Osteocyte (in vitro differentiated cells): ENCODE data around the gene TENM3. TPM values are rescaled to one million over a fixed set of nuclear protein-coding genes. Genes with fewer than 3 reads are reported as not detected.
A peak's percentile ranks its signal among the peaks of the same experiment; 100 is the strongest.

Experiments used
- DNase-seq: peaks from one replicate; pipeline ENCODE4 v3.0.0; 2021; ENCODE audit warnings: mixed read lengths; ENCODE audit not compliant: unreplicated experiment; ENCODE audit errors: extremely low spot score
- H3K27ac Mint-ChIP-seq: one replicate; pipeline ENCODE4 v1.8.0; 2021; ENCODE audit warnings: mild to moderate bottlenecking, mixed read lengths; ENCODE audit not compliant: unreplicated experiment
- H3K27me3 Mint-ChIP-seq: one replicate; pipeline ENCODE4 v1.8.0; 2021; ENCODE audit warnings: mixed read lengths; ENCODE audit not compliant: unreplicated experiment
- H3K36me3 Mint-ChIP-seq: one replicate; pipeline ENCODE4 v1.8.0; 2021; ENCODE audit warnings: mixed read lengths; ENCODE audit not compliant: unreplicated experiment
- H3K4me1 Mint-ChIP-seq: one replicate; pipeline ENCODE4 v1.8.0; 2021; ENCODE audit warnings: mixed read lengths; ENCODE audit not compliant: unreplicated experiment
- H3K4me3 Mint-ChIP-seq: one replicate; pipeline ENCODE4 v1.8.0; 2021; ENCODE audit warnings: mild to moderate bottlenecking, moderate library complexity, mixed read lengths; ENCODE audit not compliant: unreplicated experiment
- H3K9me3 Mint-ChIP-seq: one replicate; pipeline ENCODE4 v1.8.0; 2021; ENCODE audit warnings: mixed read lengths; ENCODE audit not compliant: unreplicated experiment
- CTCF ChIP-seq: fragments of 200-600 bp; sonication (generic); IDR thresholded peaks from 2 replicates; pipeline ENCODE4 v1.5.0; 2021; ENCODE audit warnings: antibody characterized with exemption, mild to moderate bottlenecking, moderate library complexity
- total RNA-seq: library from RNA; stranded (reverse); gene quantifications from 2 replicates; pipeline ENCODE4 v1.2.1, GENCODE V29; 2021

TENM3 gene
- total RNA-seq, 1 donor from 2014 or later, result 78.3 TPM

DNA sequence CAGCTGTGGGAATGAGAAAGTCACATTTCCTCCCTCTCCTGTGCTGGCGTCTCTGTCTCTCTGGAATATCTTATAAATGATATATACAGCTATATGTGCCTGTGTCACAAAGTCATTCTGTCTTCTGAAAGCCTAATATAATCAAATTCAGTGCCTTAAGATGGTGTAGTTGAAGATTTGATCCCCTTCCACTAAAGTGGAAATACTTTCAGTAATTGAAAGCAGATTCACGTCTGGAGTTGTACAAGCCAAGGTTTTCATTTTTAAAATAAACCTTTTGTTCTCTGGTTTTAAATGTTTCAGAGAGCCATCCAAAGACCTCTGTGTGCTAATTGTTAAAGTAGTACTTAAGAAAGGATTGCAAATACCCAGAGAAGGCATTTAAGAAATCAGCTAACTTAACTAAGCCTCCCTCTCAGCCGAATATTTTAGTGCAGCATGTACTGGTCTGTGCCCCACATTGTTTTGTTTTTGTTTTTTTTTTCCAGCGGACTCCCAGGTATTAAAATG lies 206.8 kb downstream of the TENM3 start:
- H3K4me1 Mint-ChIP-seq, result peaks cover 25% of the 10 kb centered on the region
- peak overlapping the region; percentile 59 for H3K27ac Mint-ChIP-seq
- H3K27me3 Mint-ChIP-seq, result peaks cover 10% of the 10 kb centered on the region
- H3K9me3 Mint-ChIP-seq, result no peaks in the 10 kb centered on the region
- no peak for DNase-seq
- peak overlapping the region; percentile 90 for H3K4me3 Mint-ChIP-seq
- TF ChIP-seq CTCF, result no peak
- H3K36me3 Mint-ChIP-seq, result no peaks in the 10 kb centered on the region

GRCh38 chr4:182451441-182451840 lies 208.2 kb downstream of the TENM3 start:
- Mint-ChIP-seq H3K27ac (no peak overlapping the region), H3K4me3 (no peak overlapping the region), H3K9me3 (no peaks in the 10 kb centered on the region), H3K4me1 (peaks cover 25% of the 10 kb centered on the region), H3K36me3 (no peaks in the 10 kb centered on the region), H3K27me3 (peaks cover 10% of the 10 kb centered on the region)
- TF ChIP-seq CTCF, result no peak
- no peak for DNase-seq

GRCh38 chr4:182453830-182454229 lies 210.6 kb downstream of the TENM3 start:
- no peak overlapping the region for H3K27ac Mint-ChIP-seq
- H3K9me3 Mint-ChIP-seq, result no peaks in the 10 kb centered on the region
- no peaks in the 10 kb centered on the region for H3K36me3 Mint-ChIP-seq
- H3K27me3 Mint-ChIP-seq, result peaks cover 6% of the 10 kb centered on the region
- H3K4me3 Mint-ChIP-seq, result no peak overlapping the region
- H3K4me1 Mint-ChIP-seq, result peaks cover 21% of the 10 kb centered on the region
- no peak for TF ChIP-seq CTCF
- DNase-seq, result no peak

DNA sequence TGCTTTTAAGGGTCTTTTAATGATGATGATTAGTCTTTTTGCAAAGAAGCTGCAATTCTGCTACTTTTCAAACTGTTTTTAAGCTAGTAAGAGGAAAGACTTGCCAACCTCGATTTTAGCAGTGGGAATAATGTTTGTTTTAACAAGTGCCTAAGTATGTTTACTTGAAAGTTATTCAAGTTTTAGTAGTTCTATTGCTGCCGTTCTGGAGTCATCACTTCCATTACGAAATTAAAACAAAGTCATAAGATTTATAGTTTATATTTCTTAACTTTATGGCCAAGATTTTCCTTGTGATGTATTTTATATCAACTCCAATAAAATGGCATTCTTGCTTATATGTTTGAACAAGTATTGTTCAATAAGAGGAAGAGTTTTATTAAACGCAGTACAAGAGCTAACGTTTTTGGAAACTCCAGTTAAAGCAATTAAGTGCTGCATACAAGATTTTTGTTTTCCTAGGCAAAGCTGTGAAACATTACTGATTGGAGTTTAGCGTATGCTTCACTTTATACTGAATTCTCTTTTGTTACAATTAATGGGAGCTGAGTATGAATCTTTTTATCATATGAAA lies 211.3 kb downstream of the TENM3 start:
- Mint-ChIP-seq H3K4me3 (no peak overlapping the region), H3K4me1 (peaks cover 18% of the 10 kb centered on the region), H3K27me3 (peaks cover 6% of the 10 kb centered on the region), H3K9me3 (no peaks in the 10 kb centered on the region), H3K27ac (no peak overlapping the region), H3K36me3 (no peaks in the 10 kb centered on the region)
- DNase-seq, result no peak
- no peak for TF ChIP-seq CTCF

DNA sequence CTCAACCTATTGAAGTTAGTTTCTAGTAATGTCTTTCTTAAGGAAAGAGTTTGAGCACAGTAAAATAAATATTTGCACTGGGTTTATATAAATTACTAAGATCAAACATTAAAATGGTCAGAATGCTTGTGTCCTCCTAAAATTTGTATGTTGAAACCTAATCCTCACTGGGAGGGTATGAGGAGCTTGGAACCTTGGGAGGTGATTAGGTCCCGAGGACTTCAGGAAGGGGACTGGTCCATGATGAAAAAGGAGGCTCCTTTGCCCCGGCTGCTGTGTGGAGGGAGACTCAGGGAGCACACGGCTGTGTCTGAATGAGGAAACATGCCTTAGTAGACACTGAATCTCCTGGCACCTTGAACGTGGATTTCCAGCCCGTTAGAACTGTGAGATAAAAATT lies 221.9 kb downstream of the TENM3 start:
- no peaks in the 10 kb centered on the region for H3K27me3 Mint-ChIP-seq
- no peaks in the 10 kb centered on the region for H3K4me1 Mint-ChIP-seq
- no peak for DNase-seq
- H3K4me3 Mint-ChIP-seq, result no peak overlapping the region
- H3K9me3 Mint-ChIP-seq, result no peaks in the 10 kb centered on the region
- H3K36me3 Mint-ChIP-seq, result peaks cover 2% of the 10 kb centered on the region
- H3K27ac Mint-ChIP-seq, result no peak overlapping the region
- no peak for TF ChIP-seq CTCF
